GM23338 (cell line): ENCODE data around the gene SPA17. TPM values are rescaled to one million over a fixed set of nuclear protein-coding genes. Genes with fewer than 3 reads are reported as not detected.

ENCODE experiments used
- ATAC-seq: fragments of 200-7000 bp; cut with Tn5 transposase; 3 replicates; pipeline ENCODE4 v1.9.1; 2020
- DNase-seq: peaks from one replicate; pipeline ENCODE4 v3.0.0-alpha.2; 2015; ENCODE audit warnings: low spot score
- H2AFZ ChIP-seq: fragments of 200-600 bp; sonication (generic); 2 replicates; pipeline ENCODE4 v1.8.0; 2016; ENCODE audit warnings: antibody characterized with exemption, mild to moderate bottlenecking, moderate library complexity
- H3F3A ChIP-seq: fragments of 200-600 bp; sonication (generic); replicated peaks from 2 replicates; pipeline ENCODE4 v1.8.0; 2017; ENCODE audit warnings: antibody characterized with exemption, mixed run types, low read depth
- H3K27ac ChIP-seq: fragments of 200-600 bp; sonication (generic); 2 replicates; pipeline ENCODE4 v1.6.1; 2016; ENCODE audit warnings: low read depth
- H3K27me3 ChIP-seq: fragments of 200-600 bp; sonication (generic); 2 replicates; pipeline ENCODE4 v1.8.0; 2016; ENCODE audit warnings: mild to moderate bottlenecking, mixed run types, moderate library complexity; ENCODE audit not compliant: insufficient read depth
- H3K36me3 ChIP-seq: fragments of 200-600 bp; sonication (generic); 2 replicates; pipeline ENCODE4 v1.8.0; 2016; ENCODE audit warnings: mild to moderate bottlenecking; ENCODE audit not compliant: insufficient read depth
- H3K4me1 ChIP-seq: fragments of 200-600 bp; sonication (generic); 2 replicates; pipeline ENCODE4 v1.8.0; 2016; ENCODE audit warnings: mild to moderate bottlenecking, moderate library complexity; ENCODE audit not compliant: insufficient read depth
- H3K4me2 ChIP-seq: fragments of 200-600 bp; sonication (generic); 2 replicates; pipeline ENCODE4 v1.7.1; 2017; ENCODE audit warnings: mixed run types
- H3K4me3 ChIP-seq: fragments of 200-600 bp; sonication (generic); 2 replicates; pipeline ENCODE4 v1.6.1; 2016; ENCODE audit warnings: mixed run types
- H3K79me2 ChIP-seq: fragments of 200-600 bp; sonication (generic); replicated peaks from 2 replicates; pipeline ENCODE4 v1.8.0; 2017; ENCODE audit warnings: mild to moderate bottlenecking; ENCODE audit not compliant: insufficient read depth
- H3K9me2 ChIP-seq: fragments of 200-600 bp; sonication (generic); 2 replicates; pipeline ENCODE4 v1.8.0; 2017; ENCODE audit not compliant: insufficient read depth
- H4K20me1 ChIP-seq: fragments of 200-600 bp; sonication (generic); replicated peaks from 2 replicates; pipeline ENCODE4 v1.8.0; 2017; ENCODE audit warnings: mild to moderate bottlenecking; ENCODE audit not compliant: insufficient read depth
- H3K27ac Mint-ChIP-seq: 2 replicates; pipeline ENCODE4 v1.8.0; 2020; ENCODE audit warnings: inconsistent platforms, mild to moderate bottlenecking, moderate library complexity, mixed read lengths
- H3K27me3 Mint-ChIP-seq: 3 replicates; pipeline ENCODE4 v1.8.0; 2022; ENCODE audit warnings: low read depth, mild to moderate bottlenecking, moderate library complexity, mixed read lengths, inconsistent platforms; ENCODE audit not compliant: insufficient read depth, poor library complexity
- H3K36me3 Mint-ChIP-seq: 3 replicates; pipeline ENCODE4 v1.8.0; 2021; ENCODE audit warnings: low read depth, mild to moderate bottlenecking, inconsistent platforms, moderate library complexity, mixed read lengths
- H3K4me1 Mint-ChIP-seq: 3 replicates; pipeline ENCODE4 v1.8.0; 2020; ENCODE audit warnings: mild to moderate bottlenecking, inconsistent platforms, mixed read lengths
- H3K4me3 Mint-ChIP-seq: 3 replicates; pipeline ENCODE4 v1.8.0; 2021; ENCODE audit warnings: moderate library complexity, mild to moderate bottlenecking, inconsistent platforms, mixed read lengths
- H3K9me3 Mint-ChIP-seq: 3 replicates; pipeline ENCODE4 v1.8.0; 2020; ENCODE audit warnings: moderate library complexity, mild to moderate bottlenecking, inconsistent platforms, mixed read lengths
- CREB1 ChIP-seq: fragments of 250-450 bp; sonication (Bioruptor Pico); IDR thresholded peaks from 2 replicates; pipeline ENCODE4 v1.5.0; 2020; ENCODE audit warnings: low read depth, mild to moderate bottlenecking, moderate library complexity
- EZH2 ChIP-seq: fragments of 200-600 bp; sonication (generic); IDR thresholded peaks from one replicate; pipeline ENCODE4 v1.8.0; 2017; ENCODE audit warnings: antibody characterized with exemption, mild to moderate bottlenecking, low read depth; ENCODE audit not compliant: unreplicated experiment
- EZH2phosphoT487 ChIP-seq: fragments of 200-600 bp; sonication (generic); IDR thresholded peaks from one replicate; pipeline ENCODE4 v1.8.1; 2018; ENCODE audit warnings: antibody characterized with exemption; ENCODE audit not compliant: unreplicated experiment
- JUNB ChIP-seq: IDR thresholded peaks from one replicate; pipeline ENCODE4 v1.6.1; 2016; ENCODE audit warnings: antibody characterized with exemption; ENCODE audit not compliant: unreplicated experiment
- NANOG ChIP-seq: IDR thresholded peaks from 2 replicates; pipeline ENCODE4 v1.6.1; 2016; ENCODE audit warnings: antibody characterized with exemption, borderline replicate concordance
- POLR2AphosphoS5 ChIP-seq: IDR thresholded peaks from 2 replicates; pipeline ENCODE4 v1.6.1; 2016; ENCODE audit warnings: antibody characterized with exemption, low read depth
- STAT1 ChIP-seq: IDR thresholded peaks from one replicate; pipeline ENCODE4 v1.6.1; 2016; ENCODE audit warnings: antibody characterized with exemption; ENCODE audit not compliant: unreplicated experiment
- ZNF114 ChIP-seq: fragments of 250-450 bp; sonication (Bioruptor Pico); IDR thresholded peaks from 2 replicates; pipeline ENCODE4 v1.5.0; 2020; ENCODE audit warnings: mild to moderate bottlenecking, moderate library complexity
- ZNF331 ChIP-seq: fragments of 250-450 bp; sonication (Bioruptor Pico); IDR thresholded peaks from 2 replicates; pipeline ENCODE4 v1.5.0; 2020; ENCODE audit warnings: low read depth, mild to moderate bottlenecking, moderate library complexity
- polyA plus RNA-seq: library from polyadenylated mRNA; unstranded; fragments of >200 nt; fragmentation: Nextera tagmentation; extraction: Ambion mirVana; gene quantifications from 2 replicates; pipeline ENCODE4 v1.2.1, GENCODE V29; 2016
- total RNA-seq: library from RNA; depleted of rRNA; stranded (reverse); fragments of >200 nt; shearing (Covaris generic); gene quantifications from 2 replicates; pipeline ENCODE4 v1.2.3, GENCODE V29; 2014
- TF ChIP-seq, protein P1 (sequence below): IDR thresholded peaks from one replicate; pipeline ENCODE4 v1.6.1; 2018; ENCODE audit warnings: antibody characterized with exemption; ENCODE audit not compliant: unreplicated experiment
- TF ChIP-seq, protein P2 (sequence below): IDR thresholded peaks from 2 replicates; pipeline ENCODE4 v1.6.1; 2016; ENCODE audit warnings: antibody characterized with exemption
- TF ChIP-seq, protein P3 (sequence below), 2 experiments: fragments of 200-600 bp in 1 of 2; sonication (generic) in 1 of 2; conservative IDR thresholded peaks; 2 replicates each; pipeline versions ENCODE4 v1.5.1 to v1.6.1; 2016 to 2017; ENCODE audit warnings: antibody characterized with exemption in 2 of 2, low read depth in 2 of 2, mild to moderate bottlenecking in 2 of 2, moderate library complexity in 1 of 2
- TF ChIP-seq, protein P4 (sequence below): fragments of 250-450 bp; sonication (Bioruptor Pico); IDR thresholded peaks from 2 replicates; pipeline ENCODE4 v1.5.0; 2020; ENCODE audit warnings: mild to moderate bottlenecking, moderate library complexity

The SPA17 gene
- total and polyA plus RNA-seq, 2 experiments from 2014 or later: 3.2 to 14.9 TPM

DNA sequence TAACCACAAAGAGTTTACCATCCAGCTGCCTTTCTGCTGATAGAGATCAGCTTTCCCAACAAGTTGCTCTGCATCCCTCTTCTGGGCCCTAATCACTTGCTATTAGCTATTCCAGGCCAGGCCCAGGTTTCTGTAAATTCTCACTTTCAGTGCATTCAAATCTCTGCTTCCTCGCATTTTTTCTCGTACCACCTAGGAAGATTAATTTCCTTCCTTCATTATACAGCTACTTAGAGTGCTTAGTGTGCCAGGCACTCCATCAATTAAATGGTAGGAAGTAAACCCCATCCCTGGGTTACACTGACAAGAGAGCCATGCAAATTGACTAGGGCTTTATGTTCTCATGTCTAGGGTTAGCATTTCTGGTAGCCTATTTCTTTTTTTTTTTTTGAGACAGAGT is 9.8 kb upstream of the SPA17 start:
- Mint-ChIP-seq H3K27ac (no peak overlapping the region), H3K4me1 (no peaks in the 10 kb centered on the region), H3K36me3 (no peaks in the 10 kb centered on the region; the same call in 2 of the 3 replicates), H3K4me3 (no peak overlapping the region), H3K27me3 (peaks cover 1% of the 10 kb centered on the region), H3K9me3 (no peaks in the 10 kb centered on the region)
- no peaks in the 10 kb centered on the region for H3K4me1 ChIP-seq
- no peak overlapping the region for H3K27ac ChIP-seq
- H4K20me1 ChIP-seq: no peaks in the 10 kb centered on the region
- no peak for DNase-seq
- no peaks in the 10 kb centered on the region for H3K9me2 ChIP-seq
- H3K4me3 ChIP-seq: no peak overlapping the region
- peaks cover 22% of the 10 kb centered on the region; the same call in 1 of the 2 replicates for H3K27me3 ChIP-seq
- H2AFZ ChIP-seq: no peak overlapping the region
- no peaks in the 10 kb centered on the region for H3K79me2 ChIP-seq
- no peaks in the 10 kb centered on the region for H3F3A ChIP-seq
- no peak for ATAC-seq
- TF ChIP-seq, protein P1, sequence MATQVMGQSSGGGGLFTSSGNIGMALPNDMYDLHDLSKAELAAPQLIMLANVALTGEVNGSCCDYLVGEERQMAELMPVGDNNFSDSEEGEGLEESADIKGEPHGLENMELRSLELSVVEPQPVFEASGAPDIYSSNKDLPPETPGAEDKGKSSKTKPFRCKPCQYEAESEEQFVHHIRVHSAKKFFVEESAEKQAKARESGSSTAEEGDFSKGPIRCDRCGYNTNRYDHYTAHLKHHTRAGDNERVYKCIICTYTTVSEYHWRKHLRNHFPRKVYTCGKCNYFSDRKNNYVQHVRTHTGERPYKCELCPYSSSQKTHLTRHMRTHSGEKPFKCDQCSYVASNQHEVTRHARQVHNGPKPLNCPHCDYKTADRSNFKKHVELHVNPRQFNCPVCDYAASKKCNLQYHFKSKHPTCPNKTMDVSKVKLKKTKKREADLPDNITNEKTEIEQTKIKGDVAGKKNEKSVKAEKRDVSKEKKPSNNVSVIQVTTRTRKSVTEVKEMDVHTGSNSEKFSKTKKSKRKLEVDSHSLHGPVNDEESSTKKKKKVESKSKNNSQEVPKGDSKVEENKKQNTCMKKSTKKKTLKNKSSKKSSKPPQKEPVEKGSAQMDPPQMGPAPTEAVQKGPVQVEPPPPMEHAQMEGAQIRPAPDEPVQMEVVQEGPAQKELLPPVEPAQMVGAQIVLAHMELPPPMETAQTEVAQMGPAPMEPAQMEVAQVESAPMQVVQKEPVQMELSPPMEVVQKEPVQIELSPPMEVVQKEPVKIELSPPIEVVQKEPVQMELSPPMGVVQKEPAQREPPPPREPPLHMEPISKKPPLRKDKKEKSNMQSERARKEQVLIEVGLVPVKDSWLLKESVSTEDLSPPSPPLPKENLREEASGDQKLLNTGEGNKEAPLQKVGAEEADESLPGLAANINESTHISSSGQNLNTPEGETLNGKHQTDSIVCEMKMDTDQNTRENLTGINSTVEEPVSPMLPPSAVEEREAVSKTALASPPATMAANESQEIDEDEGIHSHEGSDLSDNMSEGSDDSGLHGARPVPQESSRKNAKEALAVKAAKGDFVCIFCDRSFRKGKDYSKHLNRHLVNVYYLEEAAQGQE: no peak
- TF ChIP-seq, protein P2, sequence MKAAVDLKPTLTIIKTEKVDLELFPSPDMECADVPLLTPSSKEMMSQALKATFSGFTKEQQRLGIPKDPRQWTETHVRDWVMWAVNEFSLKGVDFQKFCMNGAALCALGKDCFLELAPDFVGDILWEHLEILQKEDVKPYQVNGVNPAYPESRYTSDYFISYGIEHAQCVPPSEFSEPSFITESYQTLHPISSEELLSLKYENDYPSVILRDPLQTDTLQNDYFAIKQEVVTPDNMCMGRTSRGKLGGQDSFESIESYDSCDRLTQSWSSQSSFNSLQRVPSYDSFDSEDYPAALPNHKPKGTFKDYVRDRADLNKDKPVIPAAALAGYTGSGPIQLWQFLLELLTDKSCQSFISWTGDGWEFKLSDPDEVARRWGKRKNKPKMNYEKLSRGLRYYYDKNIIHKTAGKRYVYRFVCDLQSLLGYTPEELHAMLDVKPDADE: no peak
- TF ChIP-seq, protein P3, sequence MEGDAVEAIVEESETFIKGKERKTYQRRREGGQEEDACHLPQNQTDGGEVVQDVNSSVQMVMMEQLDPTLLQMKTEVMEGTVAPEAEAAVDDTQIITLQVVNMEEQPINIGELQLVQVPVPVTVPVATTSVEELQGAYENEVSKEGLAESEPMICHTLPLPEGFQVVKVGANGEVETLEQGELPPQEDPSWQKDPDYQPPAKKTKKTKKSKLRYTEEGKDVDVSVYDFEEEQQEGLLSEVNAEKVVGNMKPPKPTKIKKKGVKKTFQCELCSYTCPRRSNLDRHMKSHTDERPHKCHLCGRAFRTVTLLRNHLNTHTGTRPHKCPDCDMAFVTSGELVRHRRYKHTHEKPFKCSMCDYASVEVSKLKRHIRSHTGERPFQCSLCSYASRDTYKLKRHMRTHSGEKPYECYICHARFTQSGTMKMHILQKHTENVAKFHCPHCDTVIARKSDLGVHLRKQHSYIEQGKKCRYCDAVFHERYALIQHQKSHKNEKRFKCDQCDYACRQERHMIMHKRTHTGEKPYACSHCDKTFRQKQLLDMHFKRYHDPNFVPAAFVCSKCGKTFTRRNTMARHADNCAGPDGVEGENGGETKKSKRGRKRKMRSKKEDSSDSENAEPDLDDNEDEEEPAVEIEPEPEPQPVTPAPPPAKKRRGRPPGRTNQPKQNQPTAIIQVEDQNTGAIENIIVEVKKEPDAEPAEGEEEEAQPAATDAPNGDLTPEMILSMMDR (conservative IDR thresholded peaks at IDR 0.05; ENCODE audit: low read depth in 2 of 2): no peak
- no peak for TF ChIP-seq EZH2phosphoT487
- TF ChIP-seq POLR2AphosphoS5: no peak
- TF ChIP-seq, protein P4, sequence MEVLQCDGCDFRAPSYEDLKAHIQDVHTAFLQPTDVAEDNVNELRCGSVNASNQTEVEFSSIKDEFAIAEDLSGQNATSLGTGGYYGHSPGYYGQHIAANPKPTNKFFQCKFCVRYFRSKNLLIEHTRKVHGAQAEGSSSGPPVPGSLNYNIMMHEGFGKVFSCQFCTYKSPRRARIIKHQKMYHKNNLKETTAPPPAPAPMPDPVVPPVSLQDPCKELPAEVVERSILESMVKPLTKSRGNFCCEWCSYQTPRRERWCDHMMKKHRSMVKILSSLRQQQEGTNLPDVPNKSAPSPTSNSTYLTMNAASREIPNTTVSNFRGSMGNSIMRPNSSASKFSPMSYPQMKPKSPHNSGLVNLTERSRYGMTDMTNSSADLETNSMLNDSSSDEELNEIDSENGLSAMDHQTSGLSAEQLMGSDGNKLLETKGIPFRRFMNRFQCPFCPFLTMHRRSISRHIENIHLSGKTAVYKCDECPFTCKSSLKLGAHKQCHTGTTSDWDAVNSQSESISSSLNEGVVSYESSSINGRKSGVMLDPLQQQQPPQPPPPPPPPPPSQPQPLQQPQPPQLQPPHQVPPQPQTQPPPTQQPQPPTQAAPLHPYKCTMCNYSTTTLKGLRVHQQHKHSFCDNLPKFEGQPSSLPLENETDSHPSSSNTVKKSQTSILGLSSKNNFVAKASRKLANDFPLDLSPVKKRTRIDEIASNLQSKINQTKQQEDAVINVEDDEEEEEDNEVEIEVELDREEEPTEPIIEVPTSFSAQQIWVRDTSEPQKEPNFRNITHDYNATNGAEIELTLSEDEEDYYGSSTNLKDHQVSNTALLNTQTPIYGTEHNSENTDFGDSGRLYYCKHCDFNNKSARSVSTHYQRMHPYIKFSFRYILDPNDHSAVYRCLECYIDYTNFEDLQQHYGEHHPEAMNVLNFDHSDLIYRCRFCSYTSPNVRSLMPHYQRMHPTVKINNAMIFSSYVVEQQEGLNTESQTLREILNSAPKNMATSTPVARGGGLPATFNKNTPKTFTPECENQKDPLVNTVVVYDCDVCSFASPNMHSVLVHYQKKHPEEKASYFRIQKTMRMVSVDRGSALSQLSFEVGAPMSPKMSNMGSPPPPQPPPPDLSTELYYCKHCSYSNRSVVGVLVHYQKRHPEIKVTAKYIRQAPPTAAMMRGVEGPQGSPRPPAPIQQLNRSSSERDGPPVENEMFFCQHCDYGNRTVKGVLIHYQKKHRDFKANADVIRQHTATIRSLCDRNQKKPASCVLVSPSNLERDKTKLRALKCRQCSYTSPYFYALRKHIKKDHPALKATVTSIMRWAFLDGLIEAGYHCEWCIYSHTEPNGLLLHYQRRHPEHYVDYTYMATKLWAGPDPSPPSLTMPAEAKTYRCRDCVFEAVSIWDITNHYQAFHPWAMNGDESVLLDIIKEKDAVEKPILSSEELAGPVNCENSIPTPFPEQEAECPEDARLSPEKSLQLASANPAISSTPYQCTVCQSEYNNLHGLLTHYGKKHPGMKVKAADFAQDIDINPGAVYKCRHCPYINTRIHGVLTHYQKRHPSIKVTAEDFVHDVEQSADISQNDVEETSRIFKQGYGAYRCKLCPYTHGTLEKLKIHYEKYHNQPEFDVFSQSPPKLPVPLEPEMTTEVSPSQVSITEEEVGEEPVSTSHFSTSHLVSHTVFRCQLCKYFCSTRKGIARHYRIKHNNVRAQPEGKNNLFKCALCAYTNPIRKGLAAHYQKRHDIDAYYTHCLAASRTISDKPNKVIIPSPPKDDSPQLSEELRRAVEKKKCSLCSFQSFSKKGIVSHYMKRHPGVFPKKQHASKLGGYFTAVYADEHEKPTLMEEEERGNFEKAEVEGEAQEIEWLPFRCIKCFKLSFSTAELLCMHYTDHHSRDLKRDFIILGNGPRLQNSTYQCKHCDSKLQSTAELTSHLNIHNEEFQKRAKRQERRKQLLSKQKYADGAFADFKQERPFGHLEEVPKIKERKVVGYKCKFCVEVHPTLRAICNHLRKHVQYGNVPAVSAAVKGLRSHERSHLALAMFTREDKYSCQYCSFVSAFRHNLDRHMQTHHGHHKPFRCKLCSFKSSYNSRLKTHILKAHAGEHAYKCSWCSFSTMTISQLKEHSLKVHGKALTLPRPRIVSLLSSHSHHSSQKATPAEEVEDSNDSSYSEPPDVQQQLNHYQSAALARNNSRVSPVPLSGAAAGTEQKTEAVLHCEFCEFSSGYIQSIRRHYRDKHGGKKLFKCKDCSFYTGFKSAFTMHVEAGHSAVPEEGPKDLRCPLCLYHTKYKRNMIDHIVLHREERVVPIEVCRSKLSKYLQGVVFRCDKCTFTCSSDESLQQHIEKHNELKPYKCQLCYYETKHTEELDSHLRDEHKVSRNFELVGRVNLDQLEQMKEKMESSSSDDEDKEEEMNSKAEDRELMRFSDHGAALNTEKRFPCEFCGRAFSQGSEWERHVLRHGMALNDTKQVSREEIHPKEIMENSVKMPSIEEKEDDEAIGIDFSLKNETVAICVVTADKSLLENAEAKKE: no peak
- no peak for TF ChIP-seq NANOG
- no peak for TF ChIP-seq STAT1
- no peak for TF ChIP-seq EZH2
- TF ChIP-seq JUNB: no peak
- no peak for TF ChIP-seq CREB1
- TF ChIP-seq ZNF114 (CRISPR knock-in tag): no peak
- TF ChIP-seq ZNF331 (CRISPR knock-in tag): no peak
- no peaks in the 10 kb centered on the region for H3K36me3 ChIP-seq
- no peak overlapping the region for H3K4me2 ChIP-seq
